GM12878 (cell line): ENCODE measurements around the gene BTG2.
A peak's percentile ranks its signal among the peaks of the same experiment; 100 is the strongest.

Experiments
- EP300 ChIP-seq, 2 experiments: fragments of 150-350 bp in 1 of 2; IDR thresholded peaks; 2 replicates each; pipeline ENCODE4 v1.6.1; 2011 to 2012; ENCODE audit warnings: low read depth in 2 of 2, low read length in 2 of 2, borderline replicate concordance in 1 of 2, improper control_type of control experiment in 1 of 2, inconsistent platforms in 1 of 2; ENCODE audit not compliant: control insufficient read depth in 1 of 2
- FOXK2 ChIP-seq: fragments of 450-650 bp; IDR thresholded peaks from 2 replicates; pipeline ENCODE4 v1.6.1; 2017; ENCODE audit warnings: mild to moderate bottlenecking, moderate library complexity
- HDAC2 ChIP-seq: fragments of 200-600 bp; sonication (generic); IDR thresholded peaks from 2 replicates; pipeline ENCODE4 v1.6.1; 2017
- NFIC ChIP-seq: IDR thresholded peaks from 2 replicates; pipeline ENCODE4 v1.6.1; 2012; ENCODE audit warnings: low read depth, mild to moderate bottlenecking, inconsistent platforms, low read length, moderate library complexity
- POLR2AphosphoS5 ChIP-seq: IDR thresholded peaks from 2 replicates; pipeline ENCODE4 v1.6.1; 2011; ENCODE audit warnings: mild to moderate bottlenecking, low read length, inconsistent platforms
- SP1 ChIP-seq: IDR thresholded peaks from one replicate; pipeline ENCODE4 v1.6.1; 2011; ENCODE audit warnings: low read depth, low read length
- YY1 ChIP-seq: IDR thresholded peaks from 2 replicates; pipeline ENCODE4 v1.6.1; 2011; ENCODE audit warnings: low read depth, mild to moderate bottlenecking, low read length
- TF ChIP-seq, protein P1 (sequence below), 3 experiments: IDR thresholded peaks in 2 of 3; conservative IDR thresholded peaks in 1 of 3; 2 replicates each; pipeline ENCODE4 v1.5.1; 2011; ENCODE audit warnings: low read depth in 3 of 3, low read length in 3 of 3, mild to moderate bottlenecking in 3 of 3, control low read depth in 2 of 3, moderate library complexity in 2 of 3, inconsistent platforms in 1 of 3, mixed read lengths in 1 of 3; ENCODE audit not compliant: control insufficient read depth in 2 of 3, insufficient read depth in 1 of 3; ENCODE audit errors: extremely low read depth in 1 of 3
- TF ChIP-seq, protein P2 (sequence below): fragments of 150-350 bp; IDR thresholded peaks from 2 replicates; pipeline ENCODE4 v1.6.1; 2016; ENCODE audit warnings: low read depth, low read length
- TF ChIP-seq, protein P3 (sequence below): fragments of 450-650 bp; IDR thresholded peaks from 2 replicates; pipeline ENCODE4 v1.6.1; 2016; ENCODE audit warnings: mild to moderate bottlenecking, moderate library complexity, borderline replicate concordance
- TF ChIP-seq, protein P4 (sequence below): IDR thresholded peaks from 2 replicates; pipeline ENCODE4 v1.6.1; 2012; ENCODE audit warnings: low read depth, low read length, improper control_type of control experiment
- TF ChIP-seq, protein P5 (sequence below): IDR thresholded peaks from 2 replicates; pipeline ENCODE4 v1.6.1; 2011; ENCODE audit warnings: low read depth, mild to moderate bottlenecking, low read length, moderate library complexity, borderline replicate concordance; ENCODE audit errors: extremely low read depth
- TF ChIP-seq, protein P6 (sequence below): fragments of 450-650 bp; IDR thresholded peaks from 2 replicates; pipeline ENCODE4 v1.6.1; 2016; ENCODE audit warnings: mild to moderate bottlenecking

DNA sequence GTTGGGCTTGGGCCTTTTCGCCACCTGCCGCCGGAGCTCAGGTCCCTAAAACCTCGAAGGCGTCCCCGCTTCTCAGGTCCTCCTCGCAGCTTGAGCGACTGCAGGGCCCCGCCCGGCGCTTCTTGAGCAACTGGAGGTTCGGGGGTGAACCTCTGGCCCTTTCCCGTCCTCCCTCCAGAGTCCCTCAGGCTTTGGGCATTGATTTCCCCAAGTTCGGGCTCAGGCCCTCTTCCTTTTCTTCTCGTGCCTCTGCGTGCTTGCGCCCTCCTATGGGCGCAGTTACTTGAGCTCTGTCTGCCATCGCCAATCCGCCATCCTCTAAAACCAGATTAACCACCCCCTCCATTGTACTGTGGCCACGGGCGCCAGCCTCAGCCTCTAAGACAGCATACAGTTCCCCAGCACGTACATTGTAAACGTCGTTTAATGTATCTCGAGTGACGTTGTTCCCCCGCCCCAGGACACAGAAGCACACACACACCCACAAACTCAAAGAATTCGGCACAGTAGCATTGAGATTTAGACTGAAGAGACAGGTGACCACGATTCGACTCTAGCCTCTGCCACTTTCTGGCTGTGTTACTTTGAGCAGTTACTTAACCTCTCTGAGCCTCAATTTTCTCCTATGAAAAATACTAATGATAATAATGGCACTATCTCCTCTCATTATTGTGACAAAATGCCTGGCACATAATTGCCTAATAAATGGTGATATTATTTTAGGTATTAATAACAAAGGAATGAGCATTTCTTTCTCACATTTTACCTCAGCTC is 22.6 kb downstream of the BTG2 start:
- TF ChIP-seq, protein P1, sequence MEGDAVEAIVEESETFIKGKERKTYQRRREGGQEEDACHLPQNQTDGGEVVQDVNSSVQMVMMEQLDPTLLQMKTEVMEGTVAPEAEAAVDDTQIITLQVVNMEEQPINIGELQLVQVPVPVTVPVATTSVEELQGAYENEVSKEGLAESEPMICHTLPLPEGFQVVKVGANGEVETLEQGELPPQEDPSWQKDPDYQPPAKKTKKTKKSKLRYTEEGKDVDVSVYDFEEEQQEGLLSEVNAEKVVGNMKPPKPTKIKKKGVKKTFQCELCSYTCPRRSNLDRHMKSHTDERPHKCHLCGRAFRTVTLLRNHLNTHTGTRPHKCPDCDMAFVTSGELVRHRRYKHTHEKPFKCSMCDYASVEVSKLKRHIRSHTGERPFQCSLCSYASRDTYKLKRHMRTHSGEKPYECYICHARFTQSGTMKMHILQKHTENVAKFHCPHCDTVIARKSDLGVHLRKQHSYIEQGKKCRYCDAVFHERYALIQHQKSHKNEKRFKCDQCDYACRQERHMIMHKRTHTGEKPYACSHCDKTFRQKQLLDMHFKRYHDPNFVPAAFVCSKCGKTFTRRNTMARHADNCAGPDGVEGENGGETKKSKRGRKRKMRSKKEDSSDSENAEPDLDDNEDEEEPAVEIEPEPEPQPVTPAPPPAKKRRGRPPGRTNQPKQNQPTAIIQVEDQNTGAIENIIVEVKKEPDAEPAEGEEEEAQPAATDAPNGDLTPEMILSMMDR (IDR thresholded peaks at IDR 0.05 in 2 of 3, conservative IDR thresholded peaks at IDR 0.05 in 1 of 3; ENCODE audit: control insufficient read depth in 2 of 3, extremely low read depth in 1 of 3, insufficient read depth in 1 of 3, low read depth in 3 of 3, low read length in 3 of 3), result peak; percentile 24 to 71 (median 39); a peak in 4 of 6 replicates
- TF ChIP-seq NFIC (no peak), SP1 (no peak), EP300 (IDR thresholded peaks at IDR 0.05; ENCODE audit: borderline replicate concordance in 1 of 2, control insufficient read depth in 1 of 2, low read depth in 2 of 2, low read length in 2 of 2) (no peak), POLR2AphosphoS5 (no peak), YY1 (peak; percentile 69), HDAC2 (no peak), FOXK2 (no peak)
- TF ChIP-seq, protein P2, sequence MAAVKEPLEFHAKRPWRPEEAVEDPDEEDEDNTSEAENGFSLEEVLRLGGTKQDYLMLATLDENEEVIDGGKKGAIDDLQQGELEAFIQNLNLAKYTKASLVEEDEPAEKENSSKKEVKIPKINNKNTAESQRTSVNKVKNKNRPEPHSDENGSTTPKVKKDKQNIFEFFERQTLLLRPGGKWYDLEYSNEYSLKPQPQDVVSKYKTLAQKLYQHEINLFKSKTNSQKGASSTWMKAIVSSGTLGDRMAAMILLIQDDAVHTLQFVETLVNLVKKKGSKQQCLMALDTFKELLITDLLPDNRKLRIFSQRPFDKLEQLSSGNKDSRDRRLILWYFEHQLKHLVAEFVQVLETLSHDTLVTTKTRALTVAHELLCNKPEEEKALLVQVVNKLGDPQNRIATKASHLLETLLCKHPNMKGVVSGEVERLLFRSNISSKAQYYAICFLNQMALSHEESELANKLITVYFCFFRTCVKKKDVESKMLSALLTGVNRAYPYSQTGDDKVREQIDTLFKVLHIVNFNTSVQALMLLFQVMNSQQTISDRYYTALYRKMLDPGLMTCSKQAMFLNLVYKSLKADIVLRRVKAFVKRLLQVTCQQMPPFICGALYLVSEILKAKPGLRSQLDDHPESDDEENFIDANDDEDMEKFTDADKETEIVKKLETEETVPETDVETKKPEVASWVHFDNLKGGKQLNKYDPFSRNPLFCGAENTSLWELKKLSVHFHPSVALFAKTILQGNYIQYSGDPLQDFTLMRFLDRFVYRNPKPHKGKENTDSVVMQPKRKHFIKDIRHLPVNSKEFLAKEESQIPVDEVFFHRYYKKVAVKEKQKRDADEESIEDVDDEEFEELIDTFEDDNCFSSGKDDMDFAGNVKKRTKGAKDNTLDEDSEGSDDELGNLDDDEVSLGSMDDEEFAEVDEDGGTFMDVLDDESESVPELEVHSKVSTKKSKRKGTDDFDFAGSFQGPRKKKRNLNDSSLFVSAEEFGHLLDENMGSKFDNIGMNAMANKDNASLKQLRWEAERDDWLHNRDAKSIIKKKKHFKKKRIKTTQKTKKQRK, result no peak
- TF ChIP-seq, protein P3, sequence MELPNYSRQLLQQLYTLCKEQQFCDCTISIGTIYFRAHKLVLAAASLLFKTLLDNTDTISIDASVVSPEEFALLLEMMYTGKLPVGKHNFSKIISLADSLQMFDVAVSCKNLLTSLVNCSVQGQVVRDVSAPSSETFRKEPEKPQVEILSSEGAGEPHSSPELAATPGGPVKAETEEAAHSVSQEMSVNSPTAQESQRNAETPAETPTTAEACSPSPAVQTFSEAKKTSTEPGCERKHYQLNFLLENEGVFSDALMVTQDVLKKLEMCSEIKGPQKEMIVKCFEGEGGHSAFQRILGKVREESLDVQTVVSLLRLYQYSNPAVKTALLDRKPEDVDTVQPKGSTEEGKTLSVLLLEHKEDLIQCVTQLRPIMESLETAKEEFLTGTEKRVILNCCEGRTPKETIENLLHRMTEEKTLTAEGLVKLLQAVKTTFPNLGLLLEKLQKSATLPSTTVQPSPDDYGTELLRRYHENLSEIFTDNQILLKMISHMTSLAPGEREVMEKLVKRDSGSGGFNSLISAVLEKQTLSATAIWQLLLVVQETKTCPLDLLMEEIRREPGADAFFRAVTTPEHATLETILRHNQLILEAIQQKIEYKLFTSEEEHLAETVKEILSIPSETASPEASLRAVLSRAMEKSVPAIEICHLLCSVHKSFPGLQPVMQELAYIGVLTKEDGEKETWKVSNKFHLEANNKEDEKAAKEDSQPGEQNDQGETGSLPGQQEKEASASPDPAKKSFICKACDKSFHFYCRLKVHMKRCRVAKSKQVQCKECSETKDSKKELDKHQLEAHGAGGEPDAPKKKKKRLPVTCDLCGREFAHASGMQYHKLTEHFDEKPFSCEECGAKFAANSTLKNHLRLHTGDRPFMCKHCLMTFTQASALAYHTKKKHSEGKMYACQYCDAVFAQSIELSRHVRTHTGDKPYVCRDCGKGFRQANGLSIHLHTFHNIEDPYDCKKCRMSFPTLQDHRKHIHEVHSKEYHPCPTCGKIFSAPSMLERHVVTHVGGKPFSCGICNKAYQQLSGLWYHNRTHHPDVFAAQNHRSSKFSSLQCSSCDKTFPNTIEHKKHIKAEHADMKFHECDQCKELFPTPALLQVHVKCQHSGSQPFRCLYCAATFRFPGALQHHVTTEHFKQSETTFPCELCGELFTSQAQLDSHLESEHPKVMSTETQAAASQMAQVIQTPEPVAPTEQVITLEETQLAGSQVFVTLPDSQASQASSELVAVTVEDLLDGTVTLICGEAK, result no peak
- TF ChIP-seq, protein P4, sequence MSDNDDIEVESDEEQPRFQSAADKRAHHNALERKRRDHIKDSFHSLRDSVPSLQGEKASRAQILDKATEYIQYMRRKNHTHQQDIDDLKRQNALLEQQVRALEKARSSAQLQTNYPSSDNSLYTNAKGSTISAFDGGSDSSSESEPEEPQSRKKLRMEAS, result peak; percentile 24; the same call in 1 of the 2 replicates
- TF ChIP-seq, protein P5, sequence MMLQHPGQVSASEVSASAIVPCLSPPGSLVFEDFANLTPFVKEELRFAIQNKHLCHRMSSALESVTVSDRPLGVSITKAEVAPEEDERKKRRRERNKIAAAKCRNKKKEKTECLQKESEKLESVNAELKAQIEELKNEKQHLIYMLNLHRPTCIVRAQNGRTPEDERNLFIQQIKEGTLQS, result no peak
- TF ChIP-seq, protein P6, sequence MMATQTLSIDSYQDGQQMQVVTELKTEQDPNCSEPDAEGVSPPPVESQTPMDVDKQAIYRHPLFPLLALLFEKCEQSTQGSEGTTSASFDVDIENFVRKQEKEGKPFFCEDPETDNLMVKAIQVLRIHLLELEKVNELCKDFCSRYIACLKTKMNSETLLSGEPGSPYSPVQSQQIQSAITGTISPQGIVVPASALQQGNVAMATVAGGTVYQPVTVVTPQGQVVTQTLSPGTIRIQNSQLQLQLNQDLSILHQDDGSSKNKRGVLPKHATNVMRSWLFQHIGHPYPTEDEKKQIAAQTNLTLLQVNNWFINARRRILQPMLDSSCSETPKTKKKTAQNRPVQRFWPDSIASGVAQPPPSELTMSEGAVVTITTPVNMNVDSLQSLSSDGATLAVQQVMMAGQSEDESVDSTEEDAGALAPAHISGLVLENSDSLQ, result peak; percentile 50
